Ovary (tissue), 9 donors: Measurements from ENCODE around the gene LRRK2. TPM values are rescaled to one million over a fixed set of nuclear protein-coding genes. Genes with fewer than 3 reads are reported as not detected.

ENCODE experiments used
- DNase-seq, 5 donors: peaks; one replicate each; pipeline ENCODE4 v3.0.0-alpha.2; 2019 to 2020
- H3K27ac ChIP-seq, 2 donors: fragments of 200-600 bp; one replicate each; pipeline versions ENCODE4 v1.5.1 to v1.8.0; 2019 to 2022
- H3K27me3 ChIP-seq: fragments of 200-600 bp; one replicate; pipeline ENCODE4 v1.8.0; 2022
- H3K36me3 ChIP-seq: fragments of 200-600 bp; sonication (generic); one replicate; pipeline ENCODE4 v1.5.1; 2019
- H3K4me1 ChIP-seq: one replicate; pipeline ENCODE4 v1.8.1; 2013; ENCODE audit warnings: mild to moderate bottlenecking, moderate library complexity; ENCODE audit not compliant: insufficient read depth
- H3K4me3 ChIP-seq: fragments of 200-600 bp; sonication (generic); one replicate; pipeline ENCODE4 v1.5.1; 2017
- H3K9me3 ChIP-seq, 2 donors: fragments of 200-600 bp in 1 of 2; sonication (generic) in 1 of 2; one replicate each; pipeline versions ENCODE4 v1.5.1 to v1.8.1; 2013 to 2019; ENCODE audit warnings: mild to moderate bottlenecking in 1 of 2, moderate library complexity in 1 of 2
- EP300 ChIP-seq: sonication (generic); formaldehyde crosslinking; IDR thresholded peaks from one replicate; pipeline ENCODE4 v1.6.1; 2017; ENCODE audit warnings: antibody characterized with exemption
- POLR2A ChIP-seq: fragments of 450-650 bp; IDR thresholded peaks from one replicate; pipeline ENCODE4 v1.6.1; 2017; ENCODE audit warnings: antibody characterized with exemption, mild to moderate bottlenecking, moderate library complexity
- WGBS, 3 donors: extraction: QIAGEN DNeasy Blood & Tissue Kit in 1 of 3; methylation state at CpG; one replicate each; pipeline versions ENCODE4 v1.1.5 to v1.1.7; 2013 to 2017; 5-methylcytosine and 5-hydroxymethylcytosine counted together
- intact Hi-C, 4 donors: fragments of 100-400 bp; cut with DNase I; formaldehyde crosslinking; loops; one replicate each; pipeline versions ENCODE4 v1.11.0 to v1.15.1; 2022 to 2023
- polyA plus RNA-seq, 2 donors: library from polyadenylated mRNA; stranded (reverse); fragments of 200-250 nt in 1 of 2; fragments of 350-450 nt in 1 of 2; fragmentation: Illumina TruSeq in 1 of 2; extraction: RNeasy Lipid Tissue Mini Kit (QIAGEN cat#74804) in 1 of 2; gene quantifications; one replicate each; pipeline ENCODE4 v1.2.3, GENCODE V29; 2013 to 2014
- total RNA-seq, 7 donors: library from RNA; depleted of rRNA in 2 of 7; stranded (reverse); fragments of >200 nt in 2 of 7; fragmentation: NEBNext Ultra II Directional in 3 of 7; extraction: Animal tissue kit (Norgen Biotek cat#: 25700) in 3 of 7; gene quantifications; one replicate each; pipeline versions ENCODE4 v1.1.0 to v1.2.4, GENCODE V29; 2016 to 2023
- TF ChIP-seq, protein P1 (sequence below), 3 donors: fragments of 450-650 bp in 2 of 3; fragments of 200-600 bp in 1 of 3; IDR thresholded peaks; one replicate each; pipeline versions ENCODE4 v1.5.1 to v1.8.0; 2016 to 2022; ENCODE audit warnings: antibody characterized with exemption in 3 of 3, mild to moderate bottlenecking in 1 of 3
- donor health status: DM: no; HTN: no; CAD: no; lungs with moderate emphysema.
- donor health status: DM: no; HTN: no; CAD: no.
- donor health status: Bipolar disorder and iron deficiency.
- donor health status: DM: yes; HTN: yes; CAD: no.
- donor health status: DM: no; HTN: no; CAD: no.
- donor health status: DM: yes; HTN: yes; CAD: no.

LRRK2 gene
- total and polyA plus RNA-seq, 9 donors: 8.1 to 19.7 (median 12.6) TPM

- no peaks in the 10 kb centered on the region for H3K4me1 ChIP-seq
- intact Hi-C loops: no loop called here
- TF ChIP-seq POLR2A: no peak
- TF ChIP-seq EP300: no peak
- TF ChIP-seq, protein P1, sequence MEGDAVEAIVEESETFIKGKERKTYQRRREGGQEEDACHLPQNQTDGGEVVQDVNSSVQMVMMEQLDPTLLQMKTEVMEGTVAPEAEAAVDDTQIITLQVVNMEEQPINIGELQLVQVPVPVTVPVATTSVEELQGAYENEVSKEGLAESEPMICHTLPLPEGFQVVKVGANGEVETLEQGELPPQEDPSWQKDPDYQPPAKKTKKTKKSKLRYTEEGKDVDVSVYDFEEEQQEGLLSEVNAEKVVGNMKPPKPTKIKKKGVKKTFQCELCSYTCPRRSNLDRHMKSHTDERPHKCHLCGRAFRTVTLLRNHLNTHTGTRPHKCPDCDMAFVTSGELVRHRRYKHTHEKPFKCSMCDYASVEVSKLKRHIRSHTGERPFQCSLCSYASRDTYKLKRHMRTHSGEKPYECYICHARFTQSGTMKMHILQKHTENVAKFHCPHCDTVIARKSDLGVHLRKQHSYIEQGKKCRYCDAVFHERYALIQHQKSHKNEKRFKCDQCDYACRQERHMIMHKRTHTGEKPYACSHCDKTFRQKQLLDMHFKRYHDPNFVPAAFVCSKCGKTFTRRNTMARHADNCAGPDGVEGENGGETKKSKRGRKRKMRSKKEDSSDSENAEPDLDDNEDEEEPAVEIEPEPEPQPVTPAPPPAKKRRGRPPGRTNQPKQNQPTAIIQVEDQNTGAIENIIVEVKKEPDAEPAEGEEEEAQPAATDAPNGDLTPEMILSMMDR (IDR thresholded peaks at IDR 0.05): no peak
- no peak for DNase-seq
- no peaks in the 10 kb centered on the region for H3K9me3 ChIP-seq
- no peak overlapping the region for H3K27ac ChIP-seq
- no peak overlapping the region for H3K4me3 ChIP-seq
- H3K36me3 ChIP-seq: no peaks in the 10 kb centered on the region
- no peaks in the 10 kb centered on the region for H3K27me3 ChIP-seq
- 94 to 97% (median 95%) methylated on average over 3 of the region's 3 CpGs for WGBS, 3 donors
Measured at GRCh38 chr12:40236357-40236850, 11.6 kb downstream of the LRRK2 start.

GRCh38 chr12:40238266-40238902 is 13.6 kb downstream of the LRRK2 start:
- Histone ChIP-seq H3K36me3 (no peaks in the 10 kb centered on the region), H3K9me3 (no peaks in the 10 kb centered on the region), H3K4me3 (no peak overlapping the region), H3K27me3 (no peaks in the 10 kb centered on the region), H3K4me1 (no peaks in the 10 kb centered on the region), H3K27ac (no peak overlapping the region)
- WGBS, 3 donors: 35 to 48% (median 41%) methylated on average over 1 of the region's 1 CpG
- TF ChIP-seq EP300: no peak
- TF ChIP-seq, protein P1 (IDR thresholded peaks at IDR 0.05): no peak
- no peak for TF ChIP-seq POLR2A
- intact Hi-C loops: no loop called here
- no peak for DNase-seq

GRCh38 chr12:40238979-40239378 is 14.2 kb downstream of the LRRK2 start:
- Histone ChIP-seq H3K4me3 (no peak overlapping the region), H3K4me1 (no peaks in the 10 kb centered on the region), H3K27me3 (no peaks in the 10 kb centered on the region), H3K27ac (no peak overlapping the region), H3K9me3 (no peaks in the 10 kb centered on the region), H3K36me3 (no peaks in the 10 kb centered on the region)
- intact Hi-C loops: no loop called here
- TF ChIP-seq EP300 (no peak), POLR2A (no peak)
- TF ChIP-seq, protein P1 (IDR thresholded peaks at IDR 0.05): no peak
- DNase-seq: no peak
- WGBS, 3 donors: 96 to 98% (median 96%) methylated on average over 5 of the region's 5 CpGs

- 96 to 97% (median 97%) methylated on average over 4 of the region's 4 CpGs for WGBS, 3 donors
- TF ChIP-seq EP300: no peak
- TF ChIP-seq, protein P1 (IDR thresholded peaks at IDR 0.05): no peak
- no peak for TF ChIP-seq POLR2A
Measured at GRCh38 chr12:40240779-40241178, 16.0 kb downstream of the LRRK2 start.

More at GRCh38 chr12:40240779-40241178, 16.0 kb downstream of the LRRK2 start:
- H3K27ac ChIP-seq: no peak overlapping the region
- H3K4me1 ChIP-seq: no peaks in the 10 kb centered on the region
- H3K9me3 ChIP-seq: no peaks in the 10 kb centered on the region
- intact Hi-C loops: no loop called here
- no peak overlapping the region for H3K4me3 ChIP-seq
- DNase-seq: no peak
- H3K27me3 ChIP-seq: no peaks in the 10 kb centered on the region
- no peaks in the 10 kb centered on the region for H3K36me3 ChIP-seq
